Activated CD8-positive, alpha-beta memory T cell treated with anti-CD3 and anti-CD28 coated beads, Interleukin-2, amount 50 U/mL, for 24 hours (primary cell): ENCODE measurements around the gene MRPL18.
"Not testable (repeated sequence)": the region's sequence is repeated elsewhere in the genome, so short reads cannot be mapped to it uniquely, and the experiment has no call there.

Source experiments
- DNase-seq: peaks from one replicate; pipeline ENCODE4 v3.0.0-alpha.2; 2020; ENCODE audit errors: extremely low read depth

MRPL18 gene

DNA sequence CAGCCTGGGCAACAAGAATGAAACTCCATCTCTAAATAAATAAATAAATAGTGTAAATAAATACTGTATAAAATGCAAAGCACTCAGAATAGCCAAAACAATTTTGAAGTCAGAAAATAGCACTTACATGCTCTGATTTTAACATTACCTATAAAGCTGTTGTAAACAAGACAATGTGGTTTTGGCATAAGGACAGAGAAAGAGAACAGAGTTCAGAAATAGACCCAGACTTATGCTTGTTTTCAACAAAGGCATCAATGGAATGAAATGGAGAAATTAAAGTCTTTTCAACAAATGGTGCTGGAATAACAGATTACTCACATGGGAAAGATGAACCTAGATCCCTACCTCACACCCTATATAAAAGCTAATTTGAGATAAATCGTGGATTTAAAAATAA lies 18.1 kb upstream of the MRPL18 start:
- no peak for DNase-seq

DNA sequence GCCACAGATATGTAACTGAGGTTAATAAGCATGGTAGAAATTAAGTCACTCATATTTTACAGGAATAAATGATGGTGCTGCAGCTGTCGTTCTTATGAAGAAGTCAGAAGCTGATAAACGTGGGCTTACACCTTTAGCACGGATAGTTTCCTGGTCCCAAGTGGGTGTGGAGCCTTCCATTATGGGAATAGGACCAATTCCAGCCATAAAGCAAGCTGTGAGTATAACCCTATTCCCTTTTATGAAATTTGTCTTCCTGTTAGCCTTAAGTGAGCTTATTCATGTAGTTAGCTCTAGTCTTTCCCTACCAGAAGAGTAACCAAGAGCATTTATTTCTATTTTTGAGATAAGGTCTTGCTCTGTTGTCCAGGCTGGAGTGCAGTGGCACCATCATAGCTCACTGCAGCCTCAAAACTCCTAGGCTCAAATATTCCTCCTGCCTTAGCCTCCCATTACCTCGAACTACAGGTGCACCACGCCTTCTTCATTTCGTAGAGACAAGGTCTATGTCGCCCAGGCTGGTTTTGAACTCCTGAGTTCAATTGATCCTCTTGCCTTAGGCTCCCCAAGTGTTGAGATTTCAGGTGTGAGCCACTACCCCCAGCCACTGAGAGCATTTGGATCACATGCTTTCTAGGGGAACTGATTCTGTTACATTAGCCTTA lies 12.9 kb upstream of the MRPL18 start:
- no peak for DNase-seq

GRCh38 chr6:159778131-159778530 lies 12.1 kb upstream of the MRPL18 start:
- no peak for DNase-seq

DNA sequence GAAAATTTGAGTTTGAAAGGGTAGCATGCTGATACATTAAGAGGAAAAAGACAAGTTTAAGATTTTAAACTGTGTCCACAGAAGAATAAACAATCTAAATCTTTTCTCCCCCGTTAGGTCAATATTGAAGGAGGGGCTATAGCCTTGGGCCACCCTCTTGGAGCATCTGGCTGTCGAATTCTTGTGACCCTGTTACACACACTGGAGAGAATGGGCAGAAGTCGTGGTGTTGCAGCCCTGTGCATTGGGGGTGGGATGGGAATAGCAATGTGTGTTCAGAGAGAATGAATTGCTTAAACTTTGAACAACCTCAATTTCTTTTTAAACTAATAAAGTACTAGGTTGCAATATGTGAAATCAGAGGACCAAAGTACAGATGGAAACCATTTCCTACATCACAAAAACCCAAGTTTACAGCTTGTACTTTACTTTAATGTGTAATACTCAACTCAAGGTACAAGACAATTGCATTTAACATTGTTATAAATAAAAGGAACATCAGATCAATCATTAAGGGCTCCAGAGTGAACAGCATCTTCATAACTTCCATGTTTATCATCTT lies 11.6 kb upstream of the MRPL18 start:
- no peak for DNase-seq

DNA sequence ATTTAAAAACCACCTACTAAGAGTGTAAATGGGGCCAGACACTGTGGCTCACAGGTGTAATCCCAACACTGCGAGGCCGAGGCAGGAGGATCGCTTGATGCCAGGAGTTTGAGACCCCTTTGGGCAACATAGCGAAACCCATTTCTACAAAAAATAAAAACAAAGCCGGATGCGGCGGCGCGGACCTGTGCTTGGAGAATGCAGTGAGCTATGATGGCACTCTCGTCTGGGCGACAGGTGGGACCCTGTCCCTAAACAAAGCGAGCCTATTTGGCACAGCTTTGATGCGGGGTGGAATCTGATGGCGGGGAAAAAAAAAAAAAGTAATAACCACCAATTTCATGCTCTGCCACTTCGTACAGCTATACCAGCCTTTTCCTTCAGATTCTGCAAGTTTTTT lies 2.0 kb upstream of the MRPL18 start:
- no peak for DNase-seq

GRCh38 chr6:159788753-159789376 lies 1.4 kb upstream of the MRPL18 start:
- DNase-seq: no peak

DNA sequence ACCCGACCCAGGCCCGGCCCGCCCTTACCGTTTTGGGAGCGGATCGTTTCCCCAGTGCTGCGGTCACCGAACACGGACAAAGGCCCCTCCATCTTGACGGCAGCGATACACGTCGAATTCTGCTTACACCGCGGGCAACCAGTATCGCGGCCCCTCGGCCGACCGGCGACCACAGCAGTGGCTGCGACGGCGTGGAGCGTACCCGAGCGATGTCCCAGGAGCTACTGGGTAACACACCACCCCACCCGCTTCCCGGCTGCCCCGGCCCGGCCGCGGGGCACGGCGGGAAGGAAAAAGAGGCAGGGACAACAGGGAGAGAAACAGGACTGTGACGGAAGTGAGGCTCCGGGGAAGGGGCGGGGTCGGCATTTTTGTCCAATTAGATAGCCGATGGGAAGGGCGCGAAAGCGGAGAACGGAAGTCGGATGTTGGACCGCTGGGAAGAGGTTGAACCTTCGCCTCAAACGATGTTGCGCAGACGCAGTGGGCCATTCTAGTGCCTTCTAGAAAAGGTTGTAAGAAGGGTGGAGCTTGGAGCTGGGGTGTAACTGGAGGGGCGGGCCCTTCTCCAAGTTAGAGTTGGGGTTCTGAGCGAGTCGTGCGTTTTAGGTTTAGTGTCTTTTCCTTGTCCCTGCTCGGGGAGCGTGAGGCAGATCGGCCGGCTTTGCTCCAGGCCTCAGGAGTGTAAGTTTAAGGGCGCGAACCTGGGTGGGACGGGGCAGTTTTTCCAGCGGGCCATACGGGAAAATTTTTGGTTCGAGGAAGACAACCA lies 704 bp upstream of the MRPL18 start, which contains the start of gene TCP1:
Gene TCP1 (minus strand): TSS at position 226 of the 772 bp plus-strand sequence. CDS start 134 bp downstream, at position 92.
- peak; percentile 100 for DNase-seq

DNA sequence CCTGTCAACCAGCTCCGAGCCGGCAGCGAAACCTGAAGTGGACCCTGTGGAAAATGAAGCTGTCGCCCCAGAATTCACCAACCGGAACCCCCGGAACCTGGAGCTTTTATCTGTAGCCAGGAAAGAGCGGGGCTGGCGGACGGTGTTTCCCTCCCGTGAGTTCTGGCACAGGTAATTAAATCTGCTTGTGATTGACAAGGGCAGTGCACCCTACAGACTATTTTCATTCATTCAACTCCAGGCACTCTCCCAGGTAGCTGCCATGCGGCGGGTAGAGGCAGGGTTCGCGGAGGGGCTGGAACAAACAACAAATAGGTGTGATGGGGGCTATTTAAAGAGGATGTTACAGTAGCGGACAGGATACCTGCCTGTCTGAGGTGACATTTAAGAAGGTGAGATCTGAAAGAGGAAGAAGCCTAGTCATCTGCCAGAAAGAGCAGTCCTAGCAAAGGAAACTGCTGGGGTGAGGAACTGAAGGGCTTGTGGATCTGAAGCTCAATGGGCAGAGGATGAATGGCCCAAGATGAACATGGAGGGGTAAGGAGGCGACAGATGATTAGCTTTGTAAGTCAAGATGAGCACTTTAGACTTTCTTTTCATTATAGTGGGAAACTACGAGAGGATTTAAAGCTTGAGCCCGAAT lies 810 bp downstream of the MRPL18 start:
- no peak for DNase-seq

DNA sequence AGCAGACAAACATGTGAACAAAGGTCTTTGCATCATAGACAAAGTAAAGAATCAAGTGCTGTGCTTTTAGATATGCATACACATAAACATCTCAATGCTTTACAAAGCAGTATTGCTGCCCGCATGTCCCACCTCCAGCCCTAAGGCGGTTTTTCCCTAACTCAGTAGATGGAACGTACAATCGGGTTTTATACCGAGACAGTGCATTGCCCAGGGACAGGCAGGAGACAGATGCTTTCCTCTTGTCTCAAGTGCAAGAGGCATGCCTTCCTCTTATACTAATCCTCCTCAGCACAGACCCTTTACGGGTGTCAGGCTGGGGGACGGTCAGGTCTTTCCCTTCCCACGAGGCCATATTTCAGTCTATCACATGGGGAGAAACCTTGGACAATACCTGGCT lies 4.7 kb downstream of the MRPL18 start:
- DNase-seq: not testable (repeated sequence)

DNA sequence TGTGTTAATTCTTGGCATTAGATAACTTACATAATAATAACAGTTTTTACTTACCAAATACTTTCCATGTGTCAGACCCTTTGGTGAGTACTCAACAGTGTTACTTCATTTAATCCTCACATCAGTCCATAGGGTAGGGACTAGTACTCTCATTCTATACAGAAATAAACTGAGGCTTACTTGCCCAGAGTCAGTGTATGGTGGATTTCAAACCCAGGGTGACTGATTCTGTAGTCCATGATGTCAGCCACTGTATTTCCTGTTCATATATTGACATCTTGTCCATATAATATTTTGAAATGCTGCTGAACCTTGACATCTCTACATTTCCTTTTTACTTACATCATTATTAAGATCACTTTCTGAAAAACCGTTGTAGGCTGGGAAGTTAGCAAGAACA lies 7.3 kb downstream of the MRPL18 start:
- DNase-seq: no peak

DNA sequence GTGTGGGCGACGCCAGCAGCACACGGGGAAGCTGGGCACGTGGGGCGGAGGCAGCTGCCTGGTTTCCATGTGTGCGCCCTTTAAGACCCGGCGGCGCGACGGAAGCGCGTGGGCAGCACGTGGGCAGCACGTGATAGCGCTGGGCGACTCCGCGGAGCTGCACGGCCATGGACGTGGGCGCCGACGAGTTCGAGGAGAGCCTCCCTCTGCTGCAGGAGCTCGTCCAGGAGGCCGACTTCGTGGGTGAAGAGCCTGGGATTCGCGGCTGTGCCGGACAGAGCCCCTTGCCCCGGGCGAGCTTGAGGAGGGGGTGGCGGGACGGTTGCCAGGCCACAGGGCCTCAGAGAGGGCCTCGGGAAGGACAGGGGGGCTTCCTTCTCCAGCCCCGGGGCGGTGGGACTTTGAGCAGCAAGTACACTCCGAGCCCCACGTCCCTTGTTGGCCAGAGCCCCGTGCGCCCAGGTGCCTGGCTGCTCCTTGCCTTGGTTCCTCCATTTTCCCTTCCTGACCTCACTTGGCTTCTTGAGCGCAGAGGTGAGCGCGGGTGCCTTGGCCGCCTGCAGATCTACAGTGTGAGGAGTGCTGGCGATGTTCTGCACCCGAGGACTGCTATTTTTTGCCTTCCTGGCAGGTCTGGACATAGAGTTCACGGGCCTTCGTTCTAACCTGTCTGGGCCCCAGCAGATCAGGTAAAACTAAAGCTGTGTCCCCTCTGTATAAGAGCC lies 10.0 kb downstream of the MRPL18 start, which contains the start of gene PNLDC1:
Gene PNLDC1 (plus strand): TSS at position 136 of the 725 bp plus-strand sequence. CDS start 32 bp downstream, at position 168.
- no peak for DNase-seq

GRCh38 chr6:159801935-159802334 lies 11.7 kb downstream of the MRPL18 start:
- no peak for DNase-seq

DNA sequence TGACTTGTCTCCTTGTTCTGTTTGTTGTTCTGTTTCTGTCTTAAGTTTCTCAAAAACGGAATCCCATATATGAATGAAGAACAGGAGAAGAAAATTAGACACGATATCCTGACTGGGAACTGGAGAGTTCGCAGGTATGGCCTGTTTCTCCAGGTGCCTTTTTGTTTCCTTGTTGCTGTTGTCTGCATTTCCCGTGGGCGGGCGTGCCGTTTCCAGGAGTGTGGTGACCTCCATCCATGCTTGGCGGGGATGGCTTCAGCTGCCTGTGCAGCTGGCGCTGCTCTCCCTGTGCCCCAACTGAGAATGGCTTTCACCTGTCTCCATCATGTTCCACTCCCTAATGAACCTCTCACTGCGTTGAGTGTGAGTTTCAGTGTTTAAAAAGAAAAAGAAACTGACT lies 14.2 kb downstream of the MRPL18 start:
- no peak for DNase-seq

DNA sequence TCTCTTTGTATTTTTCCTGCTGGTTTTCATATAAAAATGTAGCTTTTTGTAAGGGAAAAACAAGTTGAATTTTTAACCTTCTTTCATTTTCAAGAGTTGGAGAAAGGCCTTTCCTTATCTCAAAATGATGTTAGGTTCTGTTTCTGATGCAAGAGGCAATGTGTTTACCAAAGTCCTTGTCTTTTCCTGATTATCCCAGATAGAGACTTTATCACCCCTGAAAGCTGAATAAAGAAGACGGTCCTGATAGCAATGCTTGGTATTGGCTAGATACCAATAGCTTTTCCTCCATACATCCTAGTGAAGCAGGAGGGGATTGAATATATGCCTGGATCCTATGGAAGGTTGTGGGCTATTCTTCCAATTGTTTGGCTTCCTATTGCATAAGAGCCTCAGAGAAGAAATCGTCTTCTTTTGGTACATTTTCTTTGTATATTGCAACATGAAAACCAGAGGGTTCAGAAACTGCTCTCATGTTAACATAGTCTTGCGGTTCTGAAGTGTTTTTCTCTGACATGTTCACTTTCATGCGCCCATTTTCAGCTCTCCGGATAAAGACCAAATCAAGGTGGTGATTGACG lies 15.3 kb downstream of the MRPL18 start:
- DNase-seq: no peak

GRCh38 chr6:159806021-159806458 lies 15.8 kb downstream of the MRPL18 start:
- no peak for DNase-seq

GRCh38 chr6:159807150-159807858 lies 17.0 kb downstream of the MRPL18 start:
- DNase-seq: no peak

DNA sequence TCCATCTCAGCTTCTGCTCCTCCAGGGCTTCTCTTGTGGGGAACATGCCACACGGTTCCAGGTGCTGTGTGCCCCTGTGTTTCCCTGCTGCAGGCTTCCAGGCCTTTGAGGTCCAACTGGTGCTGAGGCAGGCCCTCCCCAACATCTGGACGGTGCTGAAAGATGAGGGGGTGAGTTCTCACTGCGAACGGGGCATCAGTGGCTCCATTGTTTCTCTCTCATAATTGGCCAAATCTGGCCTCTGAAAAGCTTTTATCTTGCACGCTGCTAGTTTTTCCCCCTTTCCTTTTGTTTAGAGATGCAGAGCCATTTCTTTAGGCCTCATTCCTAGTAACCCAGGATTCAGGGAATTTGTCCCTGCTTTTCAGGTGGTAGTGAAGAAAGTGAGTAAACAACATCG lies 18.4 kb downstream of the MRPL18 start:
- no peak for DNase-seq

GRCh38 chr6:159809149-159809548 lies 18.9 kb downstream of the MRPL18 start:
- DNase-seq: no peak

GRCh38 chr6:159813781-159814180 lies 23.5 kb downstream of the MRPL18 start:
- no peak for DNase-seq

DNA sequence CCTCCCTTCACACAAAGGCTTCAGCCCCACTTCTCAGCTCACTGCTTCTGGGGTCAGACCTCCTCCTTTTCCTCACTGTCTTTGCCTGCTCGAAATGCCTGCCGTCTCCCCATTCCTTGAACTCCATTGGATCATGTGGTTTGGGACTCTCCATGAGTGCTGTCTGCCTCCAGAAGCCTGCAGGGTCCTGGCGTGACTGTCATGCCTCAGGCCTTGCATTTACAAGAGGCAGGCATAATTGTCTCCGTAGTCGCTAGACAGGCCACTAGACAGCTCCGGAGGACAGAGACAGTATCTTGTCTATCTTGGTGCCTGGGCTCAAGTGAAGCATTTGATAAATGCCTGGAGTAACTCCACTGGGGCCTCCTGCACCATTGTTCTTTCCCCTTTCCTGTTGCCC lies 25.1 kb downstream of the MRPL18 start:
- DNase-seq: no peak
